ENCODE measurements around the gene PRKACB. TPM values are rescaled to one million over a fixed set of nuclear protein-coding genes. Genes with fewer than 3 reads are reported as not detected.

PRKACB gene
- total and polyA plus RNA-seq, 10 of the 15 experiments (the other 5 are each of a cell fraction or from before 2014, with no cell fraction given) = 3.1 to 9.0 (median 7.1) TPM; not detected in 1

DNA sequence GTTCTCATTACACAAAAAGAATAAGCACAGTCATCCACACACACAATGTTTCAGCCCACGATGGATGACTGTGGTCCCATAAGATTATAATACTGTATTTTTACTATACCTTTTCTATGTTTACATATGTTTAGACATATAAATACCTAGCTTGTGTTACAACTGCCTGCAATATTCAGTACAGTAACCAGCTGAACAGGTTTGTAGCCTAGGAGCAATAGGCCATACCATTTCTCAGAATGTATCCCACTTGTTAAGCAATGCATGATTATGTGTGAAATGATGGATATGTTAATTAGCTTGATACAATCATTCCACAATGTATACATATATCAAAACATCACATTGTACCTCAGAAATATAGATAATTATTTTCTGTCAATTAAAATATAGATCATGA lies 124.3 kb downstream of the PRKACB start:
- ATAC-seq = no peak
- CTCF ChIA-PET = no interaction called here
- no peak overlapping the region for H3K27ac ChIP-seq (ENCODE audit: control insufficient read depth, insufficient read depth)
- H3K36me3 ChIP-seq (ENCODE audit: control insufficient read depth in 2 of 2, insufficient read depth in 2 of 2, low read length in 1 of 2) = no peaks in the 10 kb centered on the region
- H3K9ac ChIP-seq (ENCODE audit: control insufficient read depth, insufficient read depth, low read length) = no peak overlapping the region
- TF ChIP-seq ATF7 (IDR thresholded peaks at IDR 0.05; ENCODE audit: low read depth) = no peak
- no peak for TF ChIP-seq BCLAF1 (IDR thresholded peaks at IDR 0.05)
- TF ChIP-seq, protein P1, sequence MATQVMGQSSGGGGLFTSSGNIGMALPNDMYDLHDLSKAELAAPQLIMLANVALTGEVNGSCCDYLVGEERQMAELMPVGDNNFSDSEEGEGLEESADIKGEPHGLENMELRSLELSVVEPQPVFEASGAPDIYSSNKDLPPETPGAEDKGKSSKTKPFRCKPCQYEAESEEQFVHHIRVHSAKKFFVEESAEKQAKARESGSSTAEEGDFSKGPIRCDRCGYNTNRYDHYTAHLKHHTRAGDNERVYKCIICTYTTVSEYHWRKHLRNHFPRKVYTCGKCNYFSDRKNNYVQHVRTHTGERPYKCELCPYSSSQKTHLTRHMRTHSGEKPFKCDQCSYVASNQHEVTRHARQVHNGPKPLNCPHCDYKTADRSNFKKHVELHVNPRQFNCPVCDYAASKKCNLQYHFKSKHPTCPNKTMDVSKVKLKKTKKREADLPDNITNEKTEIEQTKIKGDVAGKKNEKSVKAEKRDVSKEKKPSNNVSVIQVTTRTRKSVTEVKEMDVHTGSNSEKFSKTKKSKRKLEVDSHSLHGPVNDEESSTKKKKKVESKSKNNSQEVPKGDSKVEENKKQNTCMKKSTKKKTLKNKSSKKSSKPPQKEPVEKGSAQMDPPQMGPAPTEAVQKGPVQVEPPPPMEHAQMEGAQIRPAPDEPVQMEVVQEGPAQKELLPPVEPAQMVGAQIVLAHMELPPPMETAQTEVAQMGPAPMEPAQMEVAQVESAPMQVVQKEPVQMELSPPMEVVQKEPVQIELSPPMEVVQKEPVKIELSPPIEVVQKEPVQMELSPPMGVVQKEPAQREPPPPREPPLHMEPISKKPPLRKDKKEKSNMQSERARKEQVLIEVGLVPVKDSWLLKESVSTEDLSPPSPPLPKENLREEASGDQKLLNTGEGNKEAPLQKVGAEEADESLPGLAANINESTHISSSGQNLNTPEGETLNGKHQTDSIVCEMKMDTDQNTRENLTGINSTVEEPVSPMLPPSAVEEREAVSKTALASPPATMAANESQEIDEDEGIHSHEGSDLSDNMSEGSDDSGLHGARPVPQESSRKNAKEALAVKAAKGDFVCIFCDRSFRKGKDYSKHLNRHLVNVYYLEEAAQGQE (IDR thresholded peaks at IDR 0.05; ENCODE audit: low read depth, low read length) = no peak
- TF ChIP-seq SREBF2 (IDR thresholded peaks at IDR 0.05; ENCODE audit: low read length) = no peak
- H3K79me2 ChIP-seq (ENCODE audit: control insufficient read depth, insufficient read depth, low read length) = no peaks in the 10 kb centered on the region
- no peaks in the 10 kb centered on the region for H4K20me1 ChIP-seq (ENCODE audit: control insufficient read depth, insufficient read depth)
- SMC1A ChIA-PET (ENCODE audit: uncharacterized antibody, unreplicated experiment) = no interaction called here
- no peaks in the 10 kb centered on the region; a peak in 1 of 4 replicates for H3K27me3 ChIP-seq (replicated peaks in 1 of 2; ENCODE audit: control insufficient read depth in 2 of 2, insufficient read depth in 2 of 2, low read length in 1 of 2)
- 89% methylated on average over 1 of the region's 1 CpG for WGBS (ENCODE audit: insufficient coverage, insufficient replicate concordance, low lambda C conversion rate, missing lambda C conversion rate)
- no peak for FAIRE-seq
- POLR2A ChIA-PET = no interaction called here
- in situ Hi-C loops (cut with MboI) (no loop called here), intact Hi-C loops (cut with micrococcal nuclease; ENCODE audit: unreplicated experiment) (no loop called here)
- H3K4me3 ChIP-seq = no peak overlapping the region
- no peak overlapping the region for H2AFZ ChIP-seq (ENCODE audit: control insufficient read depth, low read depth, low read length)
- H3K9me3 ChIP-seq (replicated peaks; ENCODE audit: control insufficient read depth, insufficient read depth, low read length) = peaks cover 1% of the 10 kb centered on the region; the same call in 1 of the 3 replicates
- RAD21 ChIA-PET (ENCODE audit: unreplicated experiment) = no interaction called here
- peaks cover 15% of the 10 kb centered on the region for H3K4me1 ChIP-seq (ENCODE audit: control insufficient read depth, insufficient read depth, low read length)
- BruUV-seq (replicated peaks) = no TSS peak
- DNase-seq (ENCODE audit: low read depth, low spot score) = no peak
- H3K4me2 ChIP-seq (ENCODE audit: control insufficient read depth, insufficient read depth) = no peak overlapping the region
